OCI-LY3 (cell line): ENCODE results near the gene ZNF565.

Source experiments
- EZH2phosphoT487 ChIP-seq: fragments of 200-600 bp; shearing (Covaris generic); IDR thresholded peaks from 2 replicates; pipeline ENCODE4 v1.6.1; 2018; ENCODE audit warnings: antibody characterized with exemption, mixed run types, low read depth
- TF ChIP-seq, protein P1 (sequence below): fragments of 200-600, 300-600 bp; sonication (generic); IDR thresholded peaks from 2 replicates; pipeline ENCODE4 v1.5.1; 2014; ENCODE audit warnings: antibody characterized with exemption, low read length, low read depth

DNA sequence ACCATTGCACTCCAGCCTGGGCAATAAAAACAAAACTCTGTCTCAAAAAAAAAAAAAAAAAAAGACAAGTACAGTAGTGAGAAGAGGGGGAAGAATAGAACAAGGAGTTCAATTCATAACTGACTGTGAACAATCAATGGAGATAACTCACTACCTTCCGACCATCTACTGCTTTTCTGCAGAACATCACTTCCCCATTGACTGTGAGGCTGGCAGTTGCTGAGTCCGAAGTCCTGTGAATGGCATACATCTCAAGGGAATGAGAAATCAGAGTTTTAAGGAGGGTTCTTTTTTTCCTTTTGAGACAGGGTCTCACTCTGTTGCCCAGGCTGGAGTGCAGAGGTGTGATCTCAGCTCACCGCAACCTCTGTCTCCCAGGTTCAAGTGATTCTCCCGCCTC, 11.2 kb downstream of the ZNF565 start:
- TF ChIP-seq, protein P1, sequence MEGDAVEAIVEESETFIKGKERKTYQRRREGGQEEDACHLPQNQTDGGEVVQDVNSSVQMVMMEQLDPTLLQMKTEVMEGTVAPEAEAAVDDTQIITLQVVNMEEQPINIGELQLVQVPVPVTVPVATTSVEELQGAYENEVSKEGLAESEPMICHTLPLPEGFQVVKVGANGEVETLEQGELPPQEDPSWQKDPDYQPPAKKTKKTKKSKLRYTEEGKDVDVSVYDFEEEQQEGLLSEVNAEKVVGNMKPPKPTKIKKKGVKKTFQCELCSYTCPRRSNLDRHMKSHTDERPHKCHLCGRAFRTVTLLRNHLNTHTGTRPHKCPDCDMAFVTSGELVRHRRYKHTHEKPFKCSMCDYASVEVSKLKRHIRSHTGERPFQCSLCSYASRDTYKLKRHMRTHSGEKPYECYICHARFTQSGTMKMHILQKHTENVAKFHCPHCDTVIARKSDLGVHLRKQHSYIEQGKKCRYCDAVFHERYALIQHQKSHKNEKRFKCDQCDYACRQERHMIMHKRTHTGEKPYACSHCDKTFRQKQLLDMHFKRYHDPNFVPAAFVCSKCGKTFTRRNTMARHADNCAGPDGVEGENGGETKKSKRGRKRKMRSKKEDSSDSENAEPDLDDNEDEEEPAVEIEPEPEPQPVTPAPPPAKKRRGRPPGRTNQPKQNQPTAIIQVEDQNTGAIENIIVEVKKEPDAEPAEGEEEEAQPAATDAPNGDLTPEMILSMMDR, result no peak
- no peak for TF ChIP-seq EZH2phosphoT487
